Ecto neural progenitor cell (in vitro differentiated cells): ENCODE results near the gene CIRBP.

ENCODE experiments used
- DNase-seq: peaks from one replicate; pipeline ENCODE4 v3.0.0-alpha.2; 2018; ENCODE audit warnings: low spot score

Gene CIRBP

DNA sequence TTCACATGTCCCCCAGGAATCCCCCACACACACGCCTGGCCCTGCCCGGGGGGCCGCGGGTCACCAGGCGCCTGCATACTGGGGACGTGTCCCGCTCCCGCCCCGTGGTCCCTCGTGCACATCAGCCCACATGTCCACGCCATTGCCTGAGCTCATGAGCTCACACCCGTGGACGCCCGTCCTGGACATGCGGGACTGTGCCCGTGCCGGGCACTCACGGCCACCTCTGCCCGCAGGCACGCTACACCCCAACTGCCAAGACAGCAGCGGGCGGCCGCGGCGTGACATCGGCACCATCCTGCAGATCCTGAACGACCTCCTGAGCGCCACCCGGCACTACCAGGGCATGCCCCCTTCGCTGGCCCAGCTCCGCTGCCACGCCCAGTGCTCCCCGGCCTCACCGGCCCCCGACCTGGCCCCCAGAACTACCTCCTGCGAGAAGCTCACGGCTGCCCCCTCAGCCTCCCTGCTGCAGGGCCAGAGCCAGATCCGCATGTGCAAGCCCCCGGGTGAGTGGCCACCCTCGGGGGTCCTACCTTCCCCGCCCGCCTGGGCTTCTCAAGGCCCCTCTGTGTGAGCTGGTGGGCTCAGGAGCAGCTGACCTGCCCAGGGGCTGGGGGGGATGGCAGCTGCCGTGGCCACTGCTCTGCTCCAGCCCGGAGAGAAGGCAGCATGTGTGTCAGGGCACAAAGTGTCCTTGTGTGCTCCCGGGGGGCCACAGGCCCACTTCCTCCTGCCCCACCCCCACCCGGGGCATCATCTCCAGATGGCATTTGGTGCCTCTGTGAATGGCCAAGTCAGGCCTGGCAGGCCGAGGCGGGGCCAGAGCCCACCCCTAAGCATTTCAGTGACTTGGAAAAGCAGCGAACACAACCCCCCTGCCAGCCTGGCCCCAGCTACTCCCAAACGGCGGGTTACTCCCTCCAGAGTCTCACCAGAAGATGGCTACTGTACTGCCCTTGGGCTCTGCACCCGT lies 13.7 kb upstream of the CIRBP start:
- DNase-seq, result no peak

GRCh38 chr19:1256646-1257474 lies 12.3 kb upstream of the CIRBP start:
- no peak for DNase-seq

- DNase-seq, result no peak
Observed at GRCh38 chr19:1257475-1258162, 11.5 kb upstream of the CIRBP start.

DNA sequence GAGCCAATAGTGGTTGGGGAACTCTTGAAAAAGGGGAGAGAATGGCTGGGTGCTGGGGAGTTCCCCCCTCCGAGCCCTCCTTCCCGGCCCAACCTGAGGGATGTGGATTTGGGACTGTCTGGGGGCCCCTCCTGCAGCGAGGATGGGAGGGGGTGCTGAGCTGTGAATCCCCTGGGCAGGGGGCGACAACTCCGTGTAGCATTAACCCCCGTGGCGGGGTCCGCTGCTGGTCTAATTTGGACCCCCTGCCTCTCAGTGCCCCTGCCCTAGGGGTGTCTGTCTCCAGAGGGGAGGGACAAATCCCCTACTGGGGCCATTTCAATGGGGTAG lies 11.0 kb upstream of the CIRBP start:
- DNase-seq, result no peak

GRCh38 chr19:1258707-1259205 lies 10.4 kb upstream of the CIRBP start:
- no peak for DNase-seq

GRCh38 chr19:1259206-1259875 lies 9.8 kb upstream of the CIRBP start:
- DNase-seq, result peak; percentile 81

GRCh38 chr19:1259876-1260748 lies 9.0 kb upstream of the CIRBP start:
- DNase-seq, result peak; percentile 69

DNA sequence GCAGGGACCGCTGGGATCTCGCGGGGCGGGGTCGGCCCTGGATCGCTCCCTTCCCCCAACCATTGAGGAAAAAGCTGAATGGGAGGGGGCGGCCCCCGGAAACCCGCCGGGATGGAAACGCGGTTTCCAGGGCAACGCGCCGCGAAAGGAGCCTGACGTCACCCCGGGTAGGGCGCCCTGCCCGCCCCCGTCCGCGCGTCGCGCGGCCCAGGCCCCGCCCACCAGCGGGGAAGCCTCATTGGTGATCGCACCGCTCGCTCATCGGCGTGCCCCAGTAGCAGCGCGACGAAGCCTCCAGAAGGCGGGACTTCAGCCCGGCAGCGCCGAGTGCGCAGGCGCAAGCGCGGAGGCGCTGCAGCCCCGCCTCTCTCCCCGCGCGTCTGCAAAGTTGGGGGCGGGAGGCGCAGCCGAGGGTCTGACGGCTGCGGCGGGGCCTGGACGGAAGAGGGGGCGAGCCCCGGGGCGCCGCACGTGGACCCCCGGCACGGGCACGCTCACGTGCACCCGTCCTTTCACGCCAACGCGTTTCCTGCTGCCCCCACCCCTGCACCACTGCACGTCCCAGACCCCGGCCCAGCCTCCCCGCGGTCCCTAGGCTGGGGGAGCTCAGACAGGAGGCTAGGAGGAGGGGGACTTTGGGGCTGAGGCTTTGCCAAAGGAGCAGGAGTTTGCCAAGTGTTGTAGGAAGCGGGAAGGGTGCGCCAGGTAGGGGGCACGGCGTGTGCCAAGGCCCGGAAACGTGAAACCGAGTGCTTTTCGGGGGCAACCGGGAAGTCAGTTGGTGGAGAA lies 8.2 kb upstream of the CIRBP start:
- peak; percentile 97 for DNase-seq

GRCh38 chr19:1261538-1261797 lies 7.7 kb upstream of the CIRBP start:
- peak; percentile 71 for DNase-seq

- DNase-seq, result no peak
Observed at GRCh38 chr19:1261798-1262622, 7.1 kb upstream of the CIRBP start.

- peak; percentile 77 for DNase-seq
Observed at GRCh38 chr19:1262623-1263123, 6.5 kb upstream of the CIRBP start.

DNA sequence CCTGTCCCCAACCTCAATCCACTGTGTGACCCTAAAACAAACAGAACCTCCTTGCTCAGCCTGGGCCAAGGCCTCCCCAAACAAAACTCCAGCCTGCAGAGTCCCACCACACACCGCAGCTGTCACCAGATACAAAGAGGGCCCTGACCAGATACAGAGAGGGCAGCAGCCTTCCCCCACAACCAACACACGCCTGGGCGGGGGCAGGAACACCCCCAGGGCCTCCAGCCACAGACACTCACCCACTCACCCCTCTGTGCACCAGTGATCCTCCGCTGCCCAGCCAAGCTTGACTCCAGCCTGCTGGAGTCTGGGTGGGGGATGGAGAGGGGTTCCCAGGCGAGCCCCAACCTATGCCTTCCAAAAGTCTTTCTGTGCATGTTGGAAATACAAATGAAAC lies 5.9 kb upstream of the CIRBP start:
- no peak for DNase-seq

DNA sequence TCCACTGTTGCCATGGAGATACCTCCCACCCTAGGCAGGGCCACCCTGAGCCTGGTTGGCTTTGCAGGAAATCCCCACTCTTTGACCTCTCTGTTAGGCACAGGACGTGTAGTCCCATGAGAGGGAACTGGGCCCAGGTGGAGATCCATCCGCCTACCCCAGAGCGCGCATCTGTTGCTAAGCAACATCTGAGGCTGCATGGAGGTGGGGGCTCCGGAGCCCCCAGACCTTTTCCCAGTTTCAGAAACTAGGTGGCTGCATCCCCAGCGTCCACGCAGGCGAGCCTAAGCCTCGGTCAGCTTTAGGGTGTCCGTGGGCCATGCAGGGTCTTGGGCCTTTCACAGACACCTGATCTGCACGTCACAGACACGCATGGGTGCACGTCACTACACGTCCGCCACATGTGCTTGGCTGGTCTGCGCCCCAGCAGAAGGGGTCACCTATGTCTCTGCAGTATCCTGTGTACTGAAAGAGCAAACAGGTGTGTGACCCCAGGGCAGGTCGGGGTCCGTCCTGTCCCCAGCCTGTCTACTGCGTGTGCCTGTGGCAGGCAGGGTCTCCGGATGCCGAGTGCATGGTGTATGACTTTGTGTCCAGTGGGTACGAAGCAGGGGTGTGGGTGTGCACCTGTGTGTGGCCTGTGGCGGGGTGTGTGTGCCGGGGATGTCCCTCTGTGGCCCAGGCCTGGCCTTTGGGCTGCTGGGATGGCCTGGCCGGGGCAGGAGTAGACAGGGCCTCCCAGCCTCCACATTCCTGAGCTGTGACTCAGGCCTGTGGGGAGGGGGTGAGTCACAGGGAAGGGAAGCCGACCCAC lies 4.1 kb upstream of the CIRBP start:
- DNase-seq, result peak; percentile 86

DNA sequence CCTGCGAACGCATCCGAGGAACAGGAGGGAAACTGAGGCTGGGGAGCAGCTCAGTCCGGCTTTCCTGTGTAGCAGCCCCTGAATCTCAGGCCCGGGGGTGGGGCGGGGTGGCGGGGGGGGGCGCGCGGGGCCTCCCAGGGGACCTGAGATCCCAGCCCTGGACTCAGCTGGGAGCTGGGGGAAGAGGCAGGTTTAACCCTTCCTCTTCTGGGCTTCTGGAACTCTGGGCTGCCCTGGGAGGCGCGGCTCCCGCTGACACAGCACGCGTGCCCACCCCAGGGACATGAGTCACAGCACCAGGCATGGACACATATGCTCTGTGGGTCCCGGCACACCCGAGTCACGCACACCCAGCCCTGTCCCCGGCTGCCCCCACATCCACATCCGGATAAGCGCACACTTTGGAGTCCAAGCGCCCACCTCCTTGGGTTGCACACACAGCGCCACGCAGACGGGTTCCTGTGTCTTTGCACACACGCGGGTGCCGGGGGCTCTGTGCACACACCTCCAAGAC lies 3.5 kb upstream of the CIRBP start:
- peak; percentile 72 for DNase-seq

DNA sequence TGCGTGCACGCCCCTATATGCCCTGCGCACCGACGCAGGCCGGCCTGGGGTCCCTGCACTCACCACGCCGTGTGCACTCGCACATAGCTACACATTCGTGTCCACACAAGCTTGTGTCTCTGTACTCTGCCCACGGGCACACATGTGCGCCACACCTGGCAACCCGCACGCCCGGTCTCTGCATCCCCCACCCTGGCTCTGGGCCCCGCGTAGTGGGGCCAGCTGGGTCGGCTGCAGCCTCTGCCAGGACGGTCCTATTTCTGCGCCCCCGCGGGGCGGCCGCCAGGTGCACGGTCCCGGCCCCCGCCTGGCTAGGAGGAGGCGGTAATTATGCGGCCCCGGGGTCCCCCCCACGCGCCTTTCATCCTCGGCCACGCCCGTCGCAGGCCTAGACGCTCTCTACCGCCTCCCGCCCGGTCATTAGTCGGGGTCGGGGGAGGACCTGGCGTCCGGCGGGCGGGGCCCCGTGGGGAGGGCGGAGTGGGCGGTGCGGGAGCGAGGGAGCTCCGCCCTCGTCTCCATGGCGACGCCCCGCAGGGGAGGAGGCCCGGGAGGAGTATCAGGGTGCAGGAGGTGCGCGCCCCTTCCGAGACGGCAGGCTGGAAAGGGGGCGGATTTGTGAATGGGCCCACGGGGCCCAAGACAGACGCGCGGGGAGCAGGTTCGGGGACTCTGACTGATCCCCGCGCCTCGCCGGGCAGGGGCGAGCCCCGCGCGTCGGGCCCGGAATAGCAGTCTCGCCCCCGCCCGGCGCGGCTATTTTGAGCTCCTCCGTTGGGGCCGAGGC lies 2.8 kb upstream of the CIRBP start:
- DNase-seq, result peak; percentile 90

- peak; percentile 92 for DNase-seq
Observed at GRCh38 chr19:1266916-1267476, 2.1 kb upstream of the CIRBP start.
